SIG-M5 treated with dmso at 0.1 percent for 504 hours (cell line): ENCODE results near the gene C1QTNF1.
"Not testable (repeated sequence)": the region's sequence is repeated elsewhere in the genome, so short reads cannot be mapped to it uniquely, and the experiment has no call there.

ENCODE experiments used
- DNase-seq: peaks from one replicate; lab custom pipeline; 2025; ENCODE audit not compliant: unreplicated experiment; lab: John Stamatoyannopoulos, UW

Gene C1QTNF1

GRCh38 chr17:79051306-79051705 lies 27.3 kb downstream of the C1QTNF1 start:
- DNase-seq, result no peak

GRCh38 chr17:79052131-79052530 lies 28.2 kb downstream of the C1QTNF1 start:
- no peak for DNase-seq

GRCh38 chr17:79053251-79053925 lies 29.4 kb downstream of the C1QTNF1 start:
- DNase-seq, result no peak

- DNase-seq, result no peak
Measured at GRCh38 chr17:79054200-79054960, 30.4 kb downstream of the C1QTNF1 start.

GRCh38 chr17:79055197-79055596 lies 31.2 kb downstream of the C1QTNF1 start:
- no peak for DNase-seq

- DNase-seq, result no peak
Measured at GRCh38 chr17:79057737-79058385, 33.9 kb downstream of the C1QTNF1 start.

GRCh38 chr17:79062691-79063090 lies 38.7 kb downstream of the C1QTNF1 start:
- DNase-seq, result no peak

GRCh38 chr17:79064026-79064425 lies 40.1 kb downstream of the C1QTNF1 start:
- no peak for DNase-seq

GRCh38 chr17:79065105-79065670 lies 41.2 kb downstream of the C1QTNF1 start:
- peak; percentile 34 for DNase-seq

GRCh38 chr17:79066963-79067362 lies 43.0 kb downstream of the C1QTNF1 start:
- DNase-seq, result no peak

GRCh38 chr17:79070266-79070880 lies 46.4 kb downstream of the C1QTNF1 start:
- no peak for DNase-seq

GRCh38 chr17:79071161-79071740 lies 47.3 kb downstream of the C1QTNF1 start:
- DNase-seq, result no peak

GRCh38 chr17:79072544-79072943 lies 48.6 kb downstream of the C1QTNF1 start:
- DNase-seq, result no peak

- DNase-seq, result no peak
Measured at GRCh38 chr17:79073016-79073705, 49.2 kb downstream of the C1QTNF1 start.

GRCh38 chr17:79073706-79074088 lies 49.7 kb downstream of the C1QTNF1 start:
- no peak for DNase-seq

- not testable (repeated sequence) for DNase-seq
Measured at GRCh38 chr17:79074121-79074648, 50.2 kb downstream of the C1QTNF1 start.

- peak; percentile 99 for DNase-seq
Measured at GRCh38 chr17:79074649-79075445, 50.9 kb downstream of the C1QTNF1 start, which contains the start of gene ENGASE. Gene ENGASE, plus strand, starts transcription at chr17:79074824. Its CDS starts 121 bp downstream, at chr17:79074945.

GRCh38 chr17:79075446-79075750 lies 51.4 kb downstream of the C1QTNF1 start:
- peak; percentile 30 for DNase-seq

GRCh38 chr17:79075861-79076406 lies 52.0 kb downstream of the C1QTNF1 start:
- DNase-seq, result no peak
